Motor neuron (in vitro differentiated cells): Measurements from ENCODE around the gene VSIR. TPM values are rescaled to one million over a fixed set of nuclear protein-coding genes. Genes with fewer than 3 reads are reported as not detected.

Experiments
- ATAC-seq, 8 experiments: fragments of 200-7000 bp; cut with Tn5 transposase; replicated peaks in 6 of 8; 2 replicates each; pipeline ENCODE4 v1.8.0; 2021; ENCODE audit warnings: mild to moderate bottlenecking in 8 of 8, moderate library complexity in 8 of 8
- H3K27ac ChIP-seq, 2 donors: fragments of 250-450 bp; sonication (Bioruptor Pico); 2 replicates each; pipeline ENCODE4 v1.9.0; 2021; ENCODE audit warnings: antibody characterized with exemption in 2 of 2, mild to moderate bottlenecking in 2 of 2, moderate library complexity in 1 of 2
- H3K4me1 ChIP-seq, 2 donors: fragments of 250-450 bp; sonication (Bioruptor Pico); replicated peaks in 1 of 2; 2 replicates each; pipeline ENCODE4 v1.6.1; 2021; ENCODE audit warnings: antibody characterized with exemption in 2 of 2, mild to moderate bottlenecking in 2 of 2, moderate library complexity in 1 of 2
- H3K4me3 ChIP-seq, 5 donors: fragments of 250-450 bp; sonication (Bioruptor Pico); 2 replicates each; pipeline ENCODE4 v1.9.0; 2021; ENCODE audit warnings: antibody characterized with exemption in 5 of 5, mild to moderate bottlenecking in 5 of 5, moderate library complexity in 4 of 5
- WGBS, 10 experiments: fragments of 450-650 bp; shearing (Covaris generic); methylation state at CpG; one replicate each; pipeline ENCODE4 v1.0.0; 2022; 5-methylcytosine and 5-hydroxymethylcytosine counted together
- in situ Hi-C, 9 experiments: fragments of 400-800 bp; cut with MboI; loops; one replicate each; pipeline ENCODE4 v1.15.0; 2021; ENCODE audit warnings: low sequenced_read_pairs in 9 of 9, low pct_unique_long_range_greater_than_20kb in 2 of 9; ENCODE audit not compliant: unreplicated experiment in 9 of 9
- total RNA-seq, 8 experiments: library from RNA; unstranded; fragments of 300-600 nt; gene quantifications; 2 replicates each; pipeline versions ENCODE4 v1.2.3 to v1.2.4, GENCODE V29; 2022

VSIR gene
- total RNA-seq, 8 experiments from 2014 or later = 0.05 to 35.2 (median 2.2) TPM

DNA sequence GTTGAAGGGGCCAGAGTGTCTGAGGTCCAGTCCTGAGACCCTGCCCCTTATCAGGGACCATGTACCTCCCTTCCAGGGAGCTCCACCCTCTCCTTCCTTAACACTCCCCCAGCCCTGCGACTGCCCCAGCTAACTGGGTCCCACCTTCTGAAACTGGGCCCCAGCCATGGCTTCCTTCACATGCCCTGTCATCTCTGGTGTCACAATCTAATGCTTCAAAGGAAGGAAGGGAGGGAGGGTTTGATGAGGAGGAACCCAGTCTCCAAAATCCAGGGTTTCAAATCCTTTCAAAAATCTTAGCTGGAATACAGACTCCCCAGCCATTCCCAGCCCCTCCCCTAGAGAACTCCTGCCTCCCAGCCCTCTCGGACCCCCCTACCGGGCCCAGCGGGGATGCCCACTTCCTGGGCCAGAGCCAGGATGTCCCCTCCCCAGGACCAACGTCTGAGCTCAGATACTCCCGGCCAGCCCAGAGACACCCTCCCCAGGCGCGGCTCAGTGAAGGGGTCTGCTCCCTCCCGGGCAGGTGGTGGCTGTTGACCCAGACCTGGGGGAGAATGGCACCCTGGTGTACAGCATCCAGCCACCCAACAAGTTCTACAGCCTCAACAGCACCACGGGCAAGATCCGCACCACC lies 71.7 kb downstream of the VSIR start:
- Histone ChIP-seq H3K27ac (no peak overlapping the region), H3K4me3 (no peak overlapping the region), H3K4me1 (peaks cover 0 to 11% of the 10 kb centered on the region in 2 donors)
- in situ Hi-C loops = loop anchor here in 8 of 9 experiments (10.0 to 25.0 kb wide), 5 partner anchors 314 to 397 kb away; partner anchors contain the start of genes CDH23 (in 5 of the 8) and SLC29A3 (in 5 of the 8)
- WGBS, 10 experiments = 57 to 100% (median 77%) methylated on average over 1 to 4 of the region's 11 CpGs; no CpG with 5 or more reads in 7 of the 10 experiments
- no peak for ATAC-seq

DNA sequence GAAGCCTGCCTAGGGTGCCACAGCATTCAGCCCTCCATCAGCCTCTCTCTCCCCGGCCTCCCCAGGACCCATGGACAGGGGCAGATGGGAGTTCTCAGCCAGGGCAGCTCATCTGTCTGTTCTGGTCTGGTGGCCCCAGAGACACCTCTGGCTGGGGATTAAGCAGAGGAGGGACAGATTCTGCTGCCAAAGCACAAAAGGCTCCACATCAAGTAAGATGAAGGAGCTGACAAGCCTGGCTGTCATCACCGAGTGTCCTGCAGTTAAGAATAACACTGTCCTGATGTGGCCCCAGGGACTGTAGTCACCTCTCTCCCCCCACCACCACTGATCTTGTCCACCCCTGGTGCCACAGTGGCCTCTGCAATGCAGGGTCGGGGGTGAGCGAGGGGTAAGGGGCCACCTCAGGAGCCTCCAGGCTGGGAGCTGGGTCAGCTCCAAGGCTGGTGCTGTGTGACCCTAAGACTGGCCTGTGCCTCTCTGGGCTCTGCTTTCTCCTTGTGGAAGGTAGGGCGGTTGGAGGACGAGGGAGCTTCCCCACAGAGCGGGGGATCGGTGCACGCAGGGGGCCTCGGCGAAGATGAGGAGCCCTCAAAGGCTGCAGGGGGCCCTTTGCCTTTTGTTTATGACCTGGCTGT lies 72.5 kb downstream of the VSIR start:
- H3K27ac ChIP-seq = no peak overlapping the region
- H3K4me1 ChIP-seq = peaks cover 0 to 11% of the 10 kb centered on the region in 2 donors
- ATAC-seq = peak in 3 of 8 experiments; percentile 6 to 21 (median 14)
- 20 to 90% (median 67%) methylated on average over 1 to 6 of the region's 11 CpGs; no CpG with 5 or more reads in 7 of the 10 experiments for WGBS, 10 experiments
- no peak overlapping the region for H3K4me3 ChIP-seq
- in situ Hi-C loops = loop anchor here in 8 of 9 experiments (10.0 to 25.0 kb wide), 5 partner anchors 314 to 396 kb away; partner anchors contain the start of genes CDH23 (in 5 of the 8) and SLC29A3 (in 5 of the 8)

DNA sequence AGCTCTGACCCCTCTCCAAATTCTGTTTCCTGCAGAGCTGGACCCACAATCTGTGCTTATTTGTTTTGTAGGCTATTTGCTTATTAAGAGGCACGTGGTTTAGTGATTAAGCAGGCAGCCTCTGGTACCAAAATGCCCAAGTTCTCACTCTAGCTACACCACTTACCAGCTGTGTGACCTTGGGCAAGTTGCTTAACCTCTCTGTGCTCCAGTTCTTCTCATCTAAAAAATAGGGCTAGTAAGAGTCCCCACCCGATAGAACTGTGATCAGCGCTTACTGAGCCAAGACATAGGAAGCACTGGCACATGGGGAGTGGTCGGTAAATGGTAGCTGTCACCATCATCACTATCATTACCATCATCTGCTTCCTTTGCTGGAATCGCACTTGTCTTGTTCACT lies 74.6 kb downstream of the VSIR start:
- WGBS, 10 experiments = 50 to 100% (median 79%) methylated on average over 1 to 5 of the region's 5 CpGs
- ATAC-seq = no peak
- in situ Hi-C loops = no loop called here

DNA sequence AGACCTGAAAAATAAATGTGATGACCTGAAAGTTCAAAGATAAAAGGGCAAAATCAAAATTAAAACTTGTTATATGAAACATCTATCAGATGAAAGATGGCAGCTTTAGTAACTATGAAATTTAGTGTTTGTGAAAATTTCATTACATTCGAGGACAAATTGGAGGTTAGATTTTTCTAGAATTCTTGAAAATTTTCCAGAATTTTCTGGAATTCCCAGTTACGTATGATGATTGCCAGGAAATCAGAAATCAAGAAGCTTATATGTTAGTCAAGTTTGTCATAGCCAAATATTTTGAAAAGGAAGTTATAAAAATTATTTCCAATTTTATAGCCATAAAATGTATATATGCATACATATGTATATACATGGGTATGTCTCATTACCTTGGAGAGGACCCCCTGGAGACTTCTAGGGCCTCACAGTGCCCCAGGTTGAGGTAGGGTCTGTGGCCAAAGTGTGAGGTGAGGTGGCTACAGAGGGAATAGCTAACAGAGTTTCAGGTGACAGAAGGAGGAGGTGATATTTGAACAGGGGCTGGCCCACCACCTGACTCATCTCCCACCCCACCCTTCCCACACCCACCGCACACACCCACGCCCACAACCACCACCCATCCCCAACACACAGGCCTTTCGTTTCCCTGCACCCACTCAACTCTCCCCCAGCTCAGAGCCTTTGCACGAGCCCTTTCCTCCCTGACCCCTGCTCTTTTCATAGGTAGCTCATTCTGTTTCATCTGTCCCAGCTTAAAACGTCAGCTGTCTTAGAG lies 75.2 kb downstream of the VSIR start:
- Histone ChIP-seq H3K4me1 (peaks cover 3 to 20% of the 10 kb centered on the region in 2 donors), H3K27ac (no peak overlapping the region), H3K4me3 (no peak overlapping the region)
- 0 to 76% (median 31%) methylated on average over 1 to 5 of the region's 7 CpGs; no CpG with 5 or more reads in 1 of the 10 experiments for WGBS, 10 experiments
- ATAC-seq = no peak
- in situ Hi-C loops = no loop called here

More for the DNA sequence above, 74.6 kb downstream of the VSIR start:
- Histone ChIP-seq H3K4me3 (no peak overlapping the region), H3K4me1 (peaks cover 2 to 20% of the 10 kb centered on the region in 2 donors), H3K27ac (no peak overlapping the region)

Other genes with a start within 250 kb of the VSIR start
- gene C10orf105, start 53.7 kb downstream of the VSIR start, total RNA-seq = 10 to 100 TPM in 1 of 8 experiments, 1 to 10 TPM in 3, under 1 TPM in 4; 0.08 to 11.5 (median 1.2) TPM
- gene PSAP, start 77.7 kb upstream of the VSIR start, total RNA-seq = 1,000 to 10,000 TPM in 3 of 8 experiments, 100 to 1,000 TPM in 5; 419 to 3,584 (median 668) TPM
- 10 to 100 TPM in 4 of 8 experiments, 1 to 10 TPM in 4; 1.5 to 61.7 (median 10.2) TPM for gene CHST3, start 190.9 kb upstream of the VSIR start, total RNA-seq